ENCODE results near the gene SPIC. TPM values are rescaled to one million over a fixed set of nuclear protein-coding genes. Genes with fewer than 3 reads are reported as not detected.

The SPIC gene
- total and polyA plus RNA-seq, 2 of the 8 experiments (the other 6 are each of a cell fraction or from before 2014, with no cell fraction given): not detected

DNA sequence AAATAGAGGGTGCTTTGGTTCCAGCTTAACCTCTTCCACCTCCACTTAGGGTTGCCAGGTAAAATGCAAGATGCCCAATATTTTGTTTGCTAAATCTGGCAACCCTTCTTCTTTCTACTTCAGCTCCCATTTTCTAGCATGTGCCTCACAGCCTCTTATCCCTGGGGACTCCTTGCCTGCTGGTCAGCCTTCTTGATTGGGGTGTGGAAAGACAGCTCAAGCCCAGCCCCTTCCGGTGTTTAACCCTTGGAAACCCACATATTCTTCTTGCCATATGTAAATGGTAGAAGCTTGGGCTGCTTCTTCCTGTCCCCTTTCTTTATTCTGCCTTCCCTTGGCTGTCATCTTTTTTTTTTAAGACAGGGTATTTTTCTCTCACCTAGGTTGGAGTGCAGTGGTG lies 5.7 kb downstream of the SPIC start (continued):
- TF ChIP-seq, protein P1, sequence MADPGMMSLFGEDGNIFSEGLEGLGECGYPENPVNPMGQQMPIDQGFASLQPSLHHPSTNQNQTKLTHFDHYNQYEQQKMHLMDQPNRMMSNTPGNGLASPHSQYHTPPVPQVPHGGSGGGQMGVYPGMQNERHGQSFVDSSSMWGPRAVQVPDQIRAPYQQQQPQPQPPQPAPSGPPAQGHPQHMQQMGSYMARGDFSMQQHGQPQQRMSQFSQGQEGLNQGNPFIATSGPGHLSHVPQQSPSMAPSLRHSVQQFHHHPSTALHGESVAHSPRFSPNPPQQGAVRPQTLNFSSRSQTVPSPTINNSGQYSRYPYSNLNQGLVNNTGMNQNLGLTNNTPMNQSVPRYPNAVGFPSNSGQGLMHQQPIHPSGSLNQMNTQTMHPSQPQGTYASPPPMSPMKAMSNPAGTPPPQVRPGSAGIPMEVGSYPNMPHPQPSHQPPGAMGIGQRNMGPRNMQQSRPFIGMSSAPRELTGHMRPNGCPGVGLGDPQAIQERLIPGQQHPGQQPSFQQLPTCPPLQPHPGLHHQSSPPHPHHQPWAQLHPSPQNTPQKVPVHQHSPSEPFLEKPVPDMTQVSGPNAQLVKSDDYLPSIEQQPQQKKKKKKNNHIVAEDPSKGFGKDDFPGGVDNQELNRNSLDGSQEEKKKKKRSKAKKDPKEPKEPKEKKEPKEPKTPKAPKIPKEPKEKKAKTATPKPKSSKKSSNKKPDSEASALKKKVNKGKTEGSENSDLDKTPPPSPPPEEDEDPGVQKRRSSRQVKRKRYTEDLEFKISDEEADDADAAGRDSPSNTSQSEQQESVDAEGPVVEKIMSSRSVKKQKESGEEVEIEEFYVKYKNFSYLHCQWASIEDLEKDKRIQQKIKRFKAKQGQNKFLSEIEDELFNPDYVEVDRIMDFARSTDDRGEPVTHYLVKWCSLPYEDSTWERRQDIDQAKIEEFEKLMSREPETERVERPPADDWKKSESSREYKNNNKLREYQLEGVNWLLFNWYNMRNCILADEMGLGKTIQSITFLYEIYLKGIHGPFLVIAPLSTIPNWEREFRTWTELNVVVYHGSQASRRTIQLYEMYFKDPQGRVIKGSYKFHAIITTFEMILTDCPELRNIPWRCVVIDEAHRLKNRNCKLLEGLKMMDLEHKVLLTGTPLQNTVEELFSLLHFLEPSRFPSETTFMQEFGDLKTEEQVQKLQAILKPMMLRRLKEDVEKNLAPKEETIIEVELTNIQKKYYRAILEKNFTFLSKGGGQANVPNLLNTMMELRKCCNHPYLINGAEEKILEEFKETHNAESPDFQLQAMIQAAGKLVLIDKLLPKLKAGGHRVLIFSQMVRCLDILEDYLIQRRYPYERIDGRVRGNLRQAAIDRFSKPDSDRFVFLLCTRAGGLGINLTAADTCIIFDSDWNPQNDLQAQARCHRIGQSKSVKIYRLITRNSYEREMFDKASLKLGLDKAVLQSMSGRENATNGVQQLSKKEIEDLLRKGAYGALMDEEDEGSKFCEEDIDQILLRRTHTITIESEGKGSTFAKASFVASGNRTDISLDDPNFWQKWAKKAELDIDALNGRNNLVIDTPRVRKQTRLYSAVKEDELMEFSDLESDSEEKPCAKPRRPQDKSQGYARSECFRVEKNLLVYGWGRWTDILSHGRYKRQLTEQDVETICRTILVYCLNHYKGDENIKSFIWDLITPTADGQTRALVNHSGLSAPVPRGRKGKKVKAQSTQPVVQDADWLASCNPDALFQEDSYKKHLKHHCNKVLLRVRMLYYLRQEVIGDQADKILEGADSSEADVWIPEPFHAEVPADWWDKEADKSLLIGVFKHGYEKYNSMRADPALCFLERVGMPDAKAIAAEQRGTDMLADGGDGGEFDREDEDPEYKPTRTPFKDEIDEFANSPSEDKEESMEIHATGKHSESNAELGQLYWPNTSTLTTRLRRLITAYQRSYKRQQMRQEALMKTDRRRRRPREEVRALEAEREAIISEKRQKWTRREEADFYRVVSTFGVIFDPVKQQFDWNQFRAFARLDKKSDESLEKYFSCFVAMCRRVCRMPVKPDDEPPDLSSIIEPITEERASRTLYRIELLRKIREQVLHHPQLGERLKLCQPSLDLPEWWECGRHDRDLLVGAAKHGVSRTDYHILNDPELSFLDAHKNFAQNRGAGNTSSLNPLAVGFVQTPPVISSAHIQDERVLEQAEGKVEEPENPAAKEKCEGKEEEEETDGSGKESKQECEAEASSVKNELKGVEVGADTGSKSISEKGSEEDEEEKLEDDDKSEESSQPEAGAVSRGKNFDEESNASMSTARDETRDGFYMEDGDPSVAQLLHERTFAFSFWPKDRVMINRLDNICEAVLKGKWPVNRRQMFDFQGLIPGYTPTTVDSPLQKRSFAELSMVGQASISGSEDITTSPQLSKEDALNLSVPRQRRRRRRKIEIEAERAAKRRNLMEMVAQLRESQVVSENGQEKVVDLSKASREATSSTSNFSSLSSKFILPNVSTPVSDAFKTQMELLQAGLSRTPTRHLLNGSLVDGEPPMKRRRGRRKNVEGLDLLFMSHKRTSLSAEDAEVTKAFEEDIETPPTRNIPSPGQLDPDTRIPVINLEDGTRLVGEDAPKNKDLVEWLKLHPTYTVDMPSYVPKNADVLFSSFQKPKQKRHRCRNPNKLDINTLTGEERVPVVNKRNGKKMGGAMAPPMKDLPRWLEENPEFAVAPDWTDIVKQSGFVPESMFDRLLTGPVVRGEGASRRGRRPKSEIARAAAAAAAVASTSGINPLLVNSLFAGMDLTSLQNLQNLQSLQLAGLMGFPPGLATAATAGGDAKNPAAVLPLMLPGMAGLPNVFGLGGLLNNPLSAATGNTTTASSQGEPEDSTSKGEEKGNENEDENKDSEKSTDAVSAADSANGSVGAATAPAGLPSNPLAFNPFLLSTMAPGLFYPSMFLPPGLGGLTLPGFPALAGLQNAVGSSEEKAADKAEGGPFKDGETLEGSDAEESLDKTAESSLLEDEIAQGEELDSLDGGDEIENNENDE (IDR thresholded peaks at IDR 0.05; ENCODE audit: insufficient replicate concordance, low read length): no peak
- TF ChIP-seq KDM1A (IDR thresholded peaks at IDR 0.05; ENCODE audit: borderline replicate concordance, low read length) (no peak), SUZ12 (IDR thresholded peaks at IDR 0.05; ENCODE audit: low read length) (no peak), POLR2AphosphoS5 (IDR thresholded peaks at IDR 0.05; ENCODE audit: low read depth, low read length) (no peak), HDAC2 (IDR thresholded peaks at IDR 0.05; ENCODE audit: borderline replicate concordance in 1 of 2, low read depth in 2 of 2, low read length in 2 of 2) (no peak)
- TF ChIP-seq, protein P2, sequence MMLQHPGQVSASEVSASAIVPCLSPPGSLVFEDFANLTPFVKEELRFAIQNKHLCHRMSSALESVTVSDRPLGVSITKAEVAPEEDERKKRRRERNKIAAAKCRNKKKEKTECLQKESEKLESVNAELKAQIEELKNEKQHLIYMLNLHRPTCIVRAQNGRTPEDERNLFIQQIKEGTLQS (IDR thresholded peaks at IDR 0.05; ENCODE audit: insufficient read depth, low read depth, low read length): no peak
